ENCODE measurements around the gene PPIF.

DNA sequence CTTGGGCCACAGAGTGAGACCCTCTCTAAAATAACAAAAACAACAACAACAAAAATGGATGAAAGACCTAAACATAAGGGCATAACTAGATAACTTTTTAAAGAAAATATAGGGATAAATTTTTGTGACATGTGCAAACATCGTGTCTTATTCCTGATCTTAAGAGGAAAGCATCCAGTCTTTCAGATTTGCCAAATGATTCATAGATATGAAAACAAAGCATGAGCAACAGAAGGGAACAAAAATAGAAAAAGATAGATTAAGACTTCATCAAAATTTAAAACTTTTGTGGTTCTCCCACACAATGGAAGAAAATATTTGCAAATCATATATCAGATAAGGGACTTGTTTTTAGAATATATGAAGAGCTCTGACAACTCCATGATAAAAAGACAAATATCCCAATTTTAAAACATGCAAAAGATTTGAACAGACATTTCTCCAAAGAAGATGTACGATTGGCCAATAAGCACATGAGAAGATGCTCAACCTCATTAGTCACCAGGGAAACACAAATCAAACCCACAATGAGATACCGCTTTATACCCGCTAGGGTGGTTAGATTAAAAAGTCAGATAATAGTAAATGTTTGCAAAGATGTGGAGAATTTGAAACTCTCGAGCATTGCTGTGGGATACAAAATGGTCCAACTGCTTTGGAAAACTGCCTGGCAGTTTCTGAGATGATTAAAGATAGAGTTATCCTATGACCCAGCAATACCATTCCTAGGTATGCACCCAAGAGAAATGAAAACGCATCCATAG lies 20.3 kb downstream of the PPIF start:
- TF ChIP-seq, protein P1, sequence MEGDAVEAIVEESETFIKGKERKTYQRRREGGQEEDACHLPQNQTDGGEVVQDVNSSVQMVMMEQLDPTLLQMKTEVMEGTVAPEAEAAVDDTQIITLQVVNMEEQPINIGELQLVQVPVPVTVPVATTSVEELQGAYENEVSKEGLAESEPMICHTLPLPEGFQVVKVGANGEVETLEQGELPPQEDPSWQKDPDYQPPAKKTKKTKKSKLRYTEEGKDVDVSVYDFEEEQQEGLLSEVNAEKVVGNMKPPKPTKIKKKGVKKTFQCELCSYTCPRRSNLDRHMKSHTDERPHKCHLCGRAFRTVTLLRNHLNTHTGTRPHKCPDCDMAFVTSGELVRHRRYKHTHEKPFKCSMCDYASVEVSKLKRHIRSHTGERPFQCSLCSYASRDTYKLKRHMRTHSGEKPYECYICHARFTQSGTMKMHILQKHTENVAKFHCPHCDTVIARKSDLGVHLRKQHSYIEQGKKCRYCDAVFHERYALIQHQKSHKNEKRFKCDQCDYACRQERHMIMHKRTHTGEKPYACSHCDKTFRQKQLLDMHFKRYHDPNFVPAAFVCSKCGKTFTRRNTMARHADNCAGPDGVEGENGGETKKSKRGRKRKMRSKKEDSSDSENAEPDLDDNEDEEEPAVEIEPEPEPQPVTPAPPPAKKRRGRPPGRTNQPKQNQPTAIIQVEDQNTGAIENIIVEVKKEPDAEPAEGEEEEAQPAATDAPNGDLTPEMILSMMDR (conservative IDR thresholded peaks at IDR 0.05; ENCODE audit: low read depth, low read length): no peak
- no peak for TF ChIP-seq EZH2 (IDR thresholded peaks at IDR 0.05; ENCODE audit: borderline replicate concordance, low read depth, low read length, poor library complexity, severe bottlenecking)

Data from A673 (cell line).